ENCODE results near the gene PRKCZ. TPM values are rescaled to one million over a fixed set of nuclear protein-coding genes. Genes with fewer than 3 reads are reported as not detected.

The PRKCZ gene
- total and polyA plus RNA-seq, 4 donors = 4.8 to 9.9 (median 8.4) TPM

- Histone ChIP-seq H3K36me3 (ENCODE audit: control insufficient read depth in 4 of 4, insufficient read depth in 3 of 4, low read depth in 1 of 4, low read length in 3 of 4) (peaks cover 0 to 2% (median 0%) of the 10 kb centered on the region in 4 donors), H3K27me3 (ENCODE audit: control insufficient read depth in 4 of 4, insufficient read depth in 4 of 4, low read length in 3 of 4) (no peaks in the 10 kb centered on the region), H3K9ac (ENCODE audit: low read depth in 1 of 2, low read length in 2 of 2) (no peak overlapping the region), H3K4me1 (ENCODE audit: control insufficient read depth in 4 of 4, insufficient read depth in 4 of 4, low read length in 3 of 4) (peaks cover 24 to 53% (median 30%) of the 10 kb centered on the region in 4 donors), H3K4me3 (ENCODE audit: low read depth in 1 of 3, low read length in 3 of 3) (no peak overlapping the region), H3K27ac (ENCODE audit: low read depth in 1 of 2, low read length in 2 of 2) (no peak overlapping the region), H3K9me3 (ENCODE audit: control insufficient read depth in 4 of 4, low read length in 3 of 4) (no peaks in the 10 kb centered on the region)
- no peak for TF ChIP-seq JUND (IDR thresholded peaks at IDR 0.05)
- no peak for TF ChIP-seq CTCF (IDR thresholded peaks at IDR 0.05; ENCODE audit: low read depth, low read length, missing input control)
- TF ChIP-seq RXRA (IDR thresholded peaks at IDR 0.05) = no peak
- TF ChIP-seq HNF4G (IDR thresholded peaks at IDR 0.05) = no peak
- no peak for TF ChIP-seq SP1 (IDR thresholded peaks at IDR 0.05)
- WGBS = 92% methylated on average over 19 of the region's 19 CpGs
- no peak for DNase-seq (ENCODE audit: low spot score)
Measured at GRCh38 chr1:2210084-2210653, 160.0 kb downstream of the PRKCZ start.

GRCh38 chr1:2210786-2211185, 160.6 kb downstream of the PRKCZ start:
- Histone ChIP-seq H3K36me3 (ENCODE audit: control insufficient read depth in 4 of 4, insufficient read depth in 3 of 4, low read depth in 1 of 4, low read length in 3 of 4) (peaks cover 0 to 2% (median 0%) of the 10 kb centered on the region in 4 donors), H3K4me1 (ENCODE audit: control insufficient read depth in 4 of 4, insufficient read depth in 4 of 4, low read length in 3 of 4) (peaks cover 19 to 47% (median 27%) of the 10 kb centered on the region in 4 donors), H3K27me3 (ENCODE audit: control insufficient read depth in 4 of 4, insufficient read depth in 4 of 4, low read length in 3 of 4) (no peaks in the 10 kb centered on the region), H3K9ac (ENCODE audit: low read depth in 1 of 2, low read length in 2 of 2) (no peak overlapping the region), H3K4me3 (ENCODE audit: low read depth in 1 of 3, low read length in 3 of 3) (no peak overlapping the region), H3K9me3 (ENCODE audit: control insufficient read depth in 4 of 4, low read length in 3 of 4) (no peaks in the 10 kb centered on the region), H3K27ac (ENCODE audit: low read depth in 1 of 2, low read length in 2 of 2) (no peak overlapping the region)
- TF ChIP-seq HNF4G (IDR thresholded peaks at IDR 0.05) (no peak), YY1 (IDR thresholded peaks at IDR 0.05) (no peak), GABPA (IDR thresholded peaks at IDR 0.05 in 1 of 2, conservative IDR thresholded peaks at IDR 0.05 in 1 of 2) (no peak), TAF1 (conservative IDR thresholded peaks at IDR 0.05) (no peak)
- WGBS = 98% methylated on average over 13 of the region's 13 CpGs
- no peak for DNase-seq (ENCODE audit: low spot score)

GRCh38 chr1:2212274-2212531, 162.0 kb downstream of the PRKCZ start:
- peaks cover 10 to 35% (median 18%) of the 10 kb centered on the region in 4 donors for H3K4me1 ChIP-seq (ENCODE audit: control insufficient read depth in 4 of 4, insufficient read depth in 4 of 4, low read length in 3 of 4)
- no peak overlapping the region for H3K4me3 ChIP-seq (ENCODE audit: low read depth in 1 of 3, low read length in 3 of 3)
- H3K36me3 ChIP-seq (ENCODE audit: control insufficient read depth in 4 of 4, insufficient read depth in 3 of 4, low read depth in 1 of 4, low read length in 3 of 4) = peaks cover 0 to 2% (median 0%) of the 10 kb centered on the region in 4 donors
- H3K27me3 ChIP-seq (ENCODE audit: control insufficient read depth in 4 of 4, insufficient read depth in 4 of 4, low read length in 3 of 4) = no peaks in the 10 kb centered on the region
- WGBS = 78% methylated on average over 10 of the region's 10 CpGs
- no peak for DNase-seq (ENCODE audit: low spot score)
- peak overlapping the region; percentile 79 to 81 for H3K27ac ChIP-seq (ENCODE audit: low read depth in 1 of 2, low read length in 2 of 2)
- TF ChIP-seq CTCF (IDR thresholded peaks at IDR 0.05; ENCODE audit: low read depth, low read length, missing input control) = no peak
- no peak for TF ChIP-seq FOXA2 (IDR thresholded peaks at IDR 0.05)
- no peak for TF ChIP-seq MAX (IDR thresholded peaks at IDR 0.05)
- no peak for TF ChIP-seq FOXA1 (IDR thresholded peaks at IDR 0.05)
- no peak for TF ChIP-seq ATF3 (IDR thresholded peaks at IDR 0.05)
- TF ChIP-seq RAD21 (IDR thresholded peaks at IDR 0.05) = no peak
- TF ChIP-seq EGR1 (IDR thresholded peaks at IDR 0.05; ENCODE audit: low read depth in 2 of 2) = no peak
- TF ChIP-seq SP1 (IDR thresholded peaks at IDR 0.05) = no peak
- TF ChIP-seq YY1 (IDR thresholded peaks at IDR 0.05) = no peak
- TF ChIP-seq NR2F2 (IDR thresholded peaks at IDR 0.05) = no peak
- TF ChIP-seq REST (IDR thresholded peaks at IDR 0.05) = no peak
- TF ChIP-seq HNF4G (IDR thresholded peaks at IDR 0.05) = no peak
- TF ChIP-seq RXRA (IDR thresholded peaks at IDR 0.05) = no peak
- no peaks in the 10 kb centered on the region for H3K9me3 ChIP-seq (ENCODE audit: control insufficient read depth in 4 of 4, low read length in 3 of 4)
- H3K9ac ChIP-seq (ENCODE audit: low read depth in 1 of 2, low read length in 2 of 2) = no peak overlapping the region
